ENCODE measurements around the gene ALK.

The ALK gene

DNA sequence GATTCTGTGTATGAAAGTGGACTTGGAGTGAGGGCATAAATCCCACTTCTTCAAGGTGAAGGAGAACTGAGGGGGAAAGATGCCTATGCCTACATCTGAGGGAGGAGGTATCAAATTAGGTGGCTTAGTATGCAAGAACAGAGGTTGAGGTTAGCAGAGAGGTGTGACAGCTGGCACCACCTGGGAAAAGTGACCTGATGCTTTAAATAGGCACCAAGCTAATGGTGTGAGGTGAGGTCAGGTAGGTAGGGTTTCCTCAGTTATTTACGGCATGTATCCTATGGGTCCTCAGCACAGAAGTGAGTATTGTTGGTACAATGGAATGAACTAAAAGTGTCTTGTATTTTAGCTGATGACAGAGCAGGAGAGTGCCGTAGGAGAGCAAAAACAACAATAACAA, 439.0 kb downstream of the ALK start:
- no peak for DNase-seq

DNA sequence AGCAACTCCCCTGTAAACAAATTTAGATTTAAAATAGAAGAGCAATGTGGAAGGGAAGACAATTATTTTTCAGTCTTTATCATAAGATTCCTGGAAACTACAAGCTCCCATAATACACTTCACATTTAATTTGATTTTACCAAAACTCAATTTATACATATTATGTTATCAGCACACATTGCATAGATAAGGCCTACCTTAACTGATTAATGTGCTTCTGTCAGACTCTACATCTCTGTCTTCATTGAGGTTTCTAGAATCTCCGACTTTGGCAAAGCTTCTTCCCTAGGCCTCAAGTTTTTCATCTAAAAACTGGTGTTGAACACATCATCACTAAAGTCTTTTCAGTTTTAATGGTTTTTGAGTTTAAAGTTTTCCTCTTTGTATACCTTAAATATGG, 440.1 kb downstream of the ALK start:
- DNase-seq: no peak

DNA sequence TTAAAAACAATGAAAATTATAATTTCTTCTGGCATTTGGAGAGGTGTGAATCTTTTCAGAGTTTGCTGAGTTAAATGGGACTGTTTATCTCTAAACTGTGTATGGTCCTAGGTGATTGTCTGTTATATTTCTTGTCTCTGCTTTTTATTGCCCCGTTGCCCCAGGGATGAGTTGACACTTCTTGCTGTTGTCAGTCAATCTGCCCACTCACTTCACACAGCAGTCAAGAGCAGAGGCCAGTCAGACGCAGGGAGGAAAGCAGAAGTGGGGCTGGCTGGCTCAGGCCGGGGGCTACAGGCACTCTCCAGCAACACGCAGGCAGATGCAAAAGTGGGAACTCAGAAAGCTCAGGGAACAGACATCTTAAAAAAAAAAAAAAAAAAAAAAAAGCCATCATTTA, 441.0 kb downstream of the ALK start:
- DNase-seq: no peak

DNA sequence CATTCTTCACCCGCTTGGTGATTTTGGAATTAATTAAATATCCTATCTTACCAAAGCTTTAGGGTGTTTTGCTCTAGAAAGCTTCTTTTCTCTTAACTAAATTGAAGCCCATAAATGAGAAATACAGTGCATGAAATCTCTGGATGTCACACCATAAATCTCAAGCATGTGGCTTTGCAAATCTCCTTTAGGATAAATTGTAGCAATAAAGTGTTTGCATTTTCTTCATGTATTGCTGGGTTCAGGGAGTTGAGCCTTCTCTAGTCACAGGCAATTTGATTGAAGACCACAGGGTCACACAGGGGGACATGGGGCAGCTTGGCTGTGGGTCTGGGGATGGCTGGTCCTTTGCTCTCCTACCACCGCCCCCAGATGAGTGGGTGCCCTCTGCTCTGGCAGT, 442.0 kb downstream of the ALK start:
- no peak for DNase-seq

DNA sequence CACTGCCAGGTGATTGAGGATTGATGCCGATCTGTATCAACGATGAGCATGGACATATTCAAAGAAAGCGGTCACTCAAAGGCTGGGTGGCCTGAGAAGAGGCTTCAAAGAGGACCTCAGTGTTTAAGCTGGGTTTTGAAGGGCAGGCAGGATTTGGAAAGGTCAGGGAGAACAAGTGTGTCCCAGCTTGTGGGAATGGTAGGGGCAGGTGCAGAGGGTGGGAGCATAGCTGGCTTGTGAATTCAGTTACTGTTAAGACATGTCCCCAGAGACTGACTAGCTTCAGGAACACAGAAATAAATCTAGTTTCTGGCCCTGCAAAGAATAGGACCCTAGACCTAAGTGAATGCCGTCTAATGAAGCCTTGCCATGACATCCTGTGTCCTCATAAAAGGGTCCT, 442.7 kb downstream of the ALK start:
- DNase-seq: no peak

DNA sequence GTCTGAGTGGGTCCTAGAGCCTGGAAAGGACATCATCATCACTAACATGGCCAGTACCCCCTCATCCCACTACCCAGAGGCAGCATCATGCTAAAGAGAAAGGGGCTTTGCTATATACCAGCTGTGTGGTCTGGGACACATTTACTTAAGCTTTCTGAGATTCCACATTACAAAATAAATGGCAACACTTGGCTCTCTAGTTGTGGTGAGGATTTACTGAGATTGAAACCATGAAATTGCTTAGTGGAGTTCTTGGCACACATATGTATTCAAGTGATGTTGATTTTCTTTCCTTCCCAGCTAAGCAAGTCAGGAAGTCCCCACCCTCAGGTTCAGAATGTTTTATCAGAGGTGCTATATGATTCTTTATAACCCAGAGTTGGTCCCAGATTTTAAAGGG, 444.2 kb downstream of the ALK start:
- DNase-seq: no peak

DNA sequence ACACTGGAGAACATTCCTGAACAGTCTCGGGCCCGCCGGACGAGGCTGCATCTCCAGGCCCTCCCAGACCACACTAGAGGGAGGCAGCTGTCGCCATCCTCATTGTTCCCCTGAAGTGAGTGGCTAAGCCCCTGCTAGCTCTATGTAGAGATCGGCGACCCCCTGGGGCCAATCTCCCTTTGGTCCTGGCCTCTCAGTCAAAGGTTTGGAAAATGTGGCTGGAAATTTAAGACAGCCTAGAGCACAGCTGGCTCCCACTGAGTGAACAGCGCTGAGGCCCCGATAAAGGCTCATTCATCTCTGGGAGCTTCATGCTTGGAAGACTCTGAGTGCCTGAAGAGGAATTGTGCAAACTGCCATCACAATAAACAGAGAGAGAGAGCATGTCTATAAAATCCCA, 445.9 kb downstream of the ALK start:
- DNase-seq: no peak

DNA sequence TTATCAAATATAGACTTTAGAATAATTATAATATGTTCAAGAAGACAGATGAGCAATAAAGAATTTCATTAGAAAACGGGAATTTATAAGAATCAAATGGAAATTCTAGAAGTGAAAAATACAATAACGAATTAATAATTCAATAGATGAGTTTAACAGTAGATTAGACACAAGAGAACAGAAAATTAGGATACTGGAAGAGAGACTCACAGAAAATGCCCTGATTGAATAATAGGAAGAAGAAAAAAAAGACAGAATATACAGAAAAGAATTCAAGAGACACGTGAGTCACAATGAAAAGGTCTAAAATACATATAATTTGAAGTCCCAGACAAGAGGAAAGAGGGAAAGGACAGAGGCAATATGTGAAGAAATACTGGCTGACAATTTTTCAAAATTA, 451.4 kb downstream of the ALK start:
- DNase-seq: no peak

DNA sequence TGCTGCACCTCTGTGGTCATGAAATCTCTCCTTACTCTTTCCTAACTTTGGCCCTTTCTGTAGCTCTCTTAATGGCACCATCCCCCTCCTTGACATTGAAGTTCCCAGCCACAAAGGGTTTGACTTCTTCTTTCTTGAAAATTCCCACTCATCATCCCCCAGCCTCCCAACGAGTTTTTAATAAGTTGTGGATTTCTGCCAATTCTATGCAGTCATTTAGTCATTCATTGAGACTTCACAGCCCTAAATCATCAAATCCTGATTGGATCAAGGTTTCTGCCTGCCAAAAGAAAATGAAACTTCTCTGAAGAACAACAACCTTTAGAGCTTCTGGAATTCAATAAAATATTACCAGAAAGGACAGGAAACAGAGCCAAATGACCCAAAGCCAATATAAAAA, 451.9 kb downstream of the ALK start:
- DNase-seq: no peak

DNA sequence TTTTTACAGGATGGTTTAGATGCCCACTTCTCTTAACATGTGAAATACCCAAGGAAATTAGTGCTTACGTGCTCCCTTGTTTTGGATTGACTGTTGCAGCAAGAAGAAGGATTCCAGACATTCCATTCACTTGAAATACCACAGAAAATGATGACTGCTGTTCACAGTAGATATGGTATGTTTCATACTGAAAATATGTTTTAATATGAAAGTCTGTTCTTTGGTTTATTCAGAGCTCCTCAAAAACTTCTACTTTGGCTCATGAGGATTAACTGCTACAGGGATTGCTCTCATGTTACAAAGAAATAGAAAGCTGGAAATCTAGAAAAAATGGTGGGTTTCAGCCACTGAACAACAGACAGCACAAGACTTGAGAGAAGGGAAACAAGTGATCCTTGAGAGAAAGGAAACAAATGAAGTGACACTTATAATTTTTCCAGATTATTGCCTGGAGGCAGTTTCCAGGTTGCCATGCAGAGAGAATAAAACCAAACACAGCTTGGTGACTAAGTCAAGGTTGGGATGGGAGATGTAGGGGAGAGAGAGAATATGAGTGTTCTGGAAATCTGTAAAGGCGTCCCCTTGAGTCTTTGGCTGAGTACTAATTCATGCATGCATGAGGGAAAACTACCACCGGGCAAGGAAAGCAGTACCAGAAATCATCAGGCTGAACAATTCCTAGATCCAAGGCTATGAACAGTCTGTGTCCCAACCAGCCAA, 458.0 kb downstream of the ALK start:
- no peak for DNase-seq

DNA sequence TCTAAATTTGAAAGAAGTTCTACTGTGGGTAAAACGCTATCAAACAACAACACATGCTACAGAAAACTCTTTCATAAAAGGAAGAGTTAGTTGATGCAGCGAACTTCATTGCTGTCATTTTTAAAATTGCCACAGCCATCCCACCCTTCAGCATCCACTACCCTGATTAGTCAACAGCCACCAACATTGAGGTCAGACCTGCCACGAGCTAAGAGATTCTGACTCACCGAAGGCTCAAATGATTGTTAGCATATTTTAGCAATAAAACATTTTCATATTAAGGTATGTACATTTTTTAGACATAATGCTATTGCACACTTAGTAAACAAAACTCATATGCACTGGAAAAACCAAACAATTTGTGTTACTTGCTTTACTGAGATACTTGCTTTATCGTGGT, 459.1 kb downstream of the ALK start:
- DNase-seq: no peak

DNA sequence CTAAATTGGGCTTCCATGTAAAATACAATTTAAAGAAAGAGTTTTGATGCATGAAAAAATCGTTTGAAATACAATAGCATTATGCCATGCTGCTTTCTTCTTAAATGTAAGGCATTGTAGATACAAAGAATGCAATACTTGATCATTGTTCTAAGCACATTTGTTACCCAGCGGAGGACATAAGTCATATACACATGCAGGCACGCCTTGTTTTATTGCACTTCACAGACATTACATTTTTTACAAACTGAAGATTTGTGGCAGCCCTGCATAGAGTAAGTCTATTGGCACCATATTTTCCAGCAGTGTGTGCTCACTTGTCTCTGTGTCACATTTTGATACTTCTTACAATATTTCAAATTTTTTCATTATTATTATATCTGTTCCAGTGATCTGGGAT, 461.2 kb downstream of the ALK start:
- DNase-seq: no peak

DNA sequence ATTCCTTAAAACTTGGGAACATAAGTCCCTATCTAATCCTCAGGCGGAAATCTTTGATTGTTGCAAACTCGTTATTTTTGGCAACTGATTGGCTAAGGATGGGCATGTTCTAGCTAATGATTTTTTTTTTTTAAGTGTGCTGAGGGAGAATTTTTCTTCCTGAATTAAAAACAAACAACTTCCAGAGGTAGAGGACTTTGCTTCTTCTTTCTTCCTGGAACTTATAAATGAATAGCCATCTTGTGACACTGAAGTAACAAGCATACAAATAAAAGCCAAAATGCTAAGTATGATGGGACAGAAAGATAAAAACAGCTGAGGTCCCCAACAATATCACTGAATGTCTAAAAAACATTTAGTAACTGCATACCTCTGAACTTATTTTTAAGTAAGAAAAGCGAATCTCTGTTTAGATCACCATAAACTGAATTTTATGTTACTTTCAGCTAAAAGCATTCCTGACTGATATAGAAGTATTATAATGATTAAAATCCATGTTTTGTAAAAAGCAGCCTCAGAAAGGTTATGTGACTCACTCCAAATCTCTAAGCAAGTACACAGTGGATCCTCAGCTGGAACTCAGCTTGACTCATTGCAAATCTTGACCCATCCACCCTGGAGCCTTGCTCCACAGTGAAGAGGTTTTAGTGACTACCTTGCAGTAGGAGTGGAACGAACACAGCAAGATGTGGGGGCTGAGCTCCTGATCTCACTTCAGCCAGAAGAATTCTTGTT, 461.8 kb downstream of the ALK start:
- DNase-seq: no peak

DNA sequence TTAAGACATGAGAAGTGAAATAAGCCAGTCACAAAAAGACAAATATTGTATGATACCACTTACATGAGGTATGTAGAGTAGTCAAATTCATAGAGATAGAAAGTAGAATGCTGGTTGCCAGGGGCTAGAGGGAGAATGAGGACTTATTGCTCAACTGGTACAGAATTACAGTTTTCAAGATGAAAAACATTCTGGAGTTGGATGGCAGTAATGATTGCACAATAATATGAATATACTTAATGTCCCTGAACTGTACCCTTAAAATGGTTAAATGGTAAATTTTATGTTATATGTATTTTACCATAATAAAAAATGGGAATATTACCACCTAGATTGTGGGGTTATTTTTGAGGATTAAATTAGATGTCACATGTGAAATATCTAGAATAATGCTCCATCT, 465.0 kb downstream of the ALK start:
- no peak for DNase-seq

DNA sequence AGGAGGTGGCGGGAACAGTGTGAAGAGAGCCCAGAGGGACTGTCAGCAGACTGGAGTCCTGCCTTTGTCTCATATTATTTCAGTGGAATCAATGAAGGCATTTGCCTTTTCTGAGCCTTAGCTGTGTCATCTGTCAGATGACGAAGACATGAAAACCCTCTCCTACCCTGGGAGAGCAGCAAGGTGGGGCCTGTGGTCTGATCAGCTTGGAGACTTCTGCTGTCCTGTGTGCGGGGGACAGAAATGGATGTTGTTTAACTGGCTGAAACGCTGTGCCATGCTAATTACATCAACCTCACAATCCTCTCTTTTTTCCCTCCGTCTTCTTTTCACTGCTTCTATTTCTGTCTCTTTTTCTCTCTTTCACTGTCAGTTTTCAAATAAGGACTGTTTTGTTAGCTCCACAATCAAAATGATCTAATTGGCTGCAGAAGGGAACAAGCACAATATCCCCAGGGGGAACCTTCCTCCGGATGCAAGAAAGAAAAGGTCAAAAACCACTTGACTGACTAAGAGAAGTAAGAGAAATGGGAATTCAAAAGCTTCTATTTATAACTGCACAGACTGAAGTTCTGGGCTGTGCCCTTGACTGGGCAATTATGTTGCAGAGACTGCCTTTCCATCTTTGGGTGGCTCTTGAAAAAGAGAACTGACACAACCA, 466.1 kb downstream of the ALK start:
- DNase-seq: no peak

DNA sequence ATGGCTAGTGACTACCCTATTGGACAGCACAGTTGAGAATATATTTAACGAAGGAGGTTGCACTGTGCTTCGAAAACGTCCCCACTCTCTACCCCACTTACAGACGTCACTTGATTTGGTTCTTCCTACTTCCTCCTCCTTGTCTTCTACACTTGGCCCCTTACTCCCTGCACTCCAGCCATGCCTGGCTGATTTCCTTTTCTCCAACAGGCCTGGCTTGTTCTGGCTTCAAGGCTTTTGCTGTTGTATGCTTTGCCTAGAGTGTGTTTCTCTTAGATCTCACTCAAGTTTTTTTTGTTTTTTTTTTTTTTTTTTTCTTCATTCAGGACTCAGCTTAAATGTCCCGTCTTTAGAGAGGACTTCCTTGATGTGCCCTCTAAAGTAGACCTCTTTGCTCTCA, 469.4 kb downstream of the ALK start:
- no peak for DNase-seq

DNA sequence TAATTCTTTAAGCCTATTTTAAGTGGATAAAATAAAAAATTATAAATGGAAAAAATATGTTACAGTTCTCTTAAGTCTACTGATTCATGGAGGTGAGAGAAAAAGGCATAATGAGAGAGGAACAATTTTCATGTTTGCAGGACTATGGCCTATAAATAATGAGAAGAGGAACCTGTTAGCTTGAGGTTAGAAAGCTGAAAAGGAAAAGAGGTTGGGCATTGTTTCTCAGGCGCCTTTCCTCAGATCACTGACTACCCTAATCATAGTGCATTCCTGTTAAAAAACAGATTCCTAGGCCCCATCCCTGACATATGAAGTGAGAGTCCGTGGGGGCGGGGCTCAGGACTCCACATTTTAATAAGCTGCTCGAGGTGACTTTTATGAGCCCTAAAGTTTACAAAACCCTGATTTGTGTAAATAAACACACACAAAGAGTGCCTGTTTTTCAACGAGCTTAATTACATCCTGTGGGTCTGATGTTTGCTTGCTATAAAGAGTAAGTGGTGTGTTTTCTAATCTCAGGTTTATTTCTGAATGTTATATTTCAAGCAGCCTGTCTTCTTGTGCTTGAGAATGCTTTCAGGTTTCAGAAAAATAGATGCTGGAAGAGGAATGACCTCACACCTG, 470.7 kb downstream of the ALK start:
- DNase-seq: no peak

DNA sequence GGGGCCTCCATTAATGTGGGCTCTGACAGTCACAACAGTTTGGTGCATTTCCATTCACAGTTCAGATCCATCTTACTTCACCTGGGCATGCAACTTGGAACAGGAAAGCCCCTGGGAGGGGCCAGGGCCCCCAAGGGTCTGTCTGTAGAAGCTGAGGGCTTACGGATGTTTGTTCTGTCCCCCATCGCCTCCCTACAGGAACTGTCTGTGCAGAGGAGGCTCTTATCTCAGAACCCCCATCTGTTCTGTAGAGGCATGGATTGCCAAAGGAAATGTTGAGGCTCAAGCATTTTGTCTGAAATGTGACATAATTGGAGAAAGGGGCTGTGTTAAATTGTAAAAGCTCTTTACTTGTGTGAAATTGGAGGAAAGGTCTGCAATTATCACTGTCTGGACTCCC, 471.9 kb downstream of the ALK start:
- DNase-seq: no peak

DNA sequence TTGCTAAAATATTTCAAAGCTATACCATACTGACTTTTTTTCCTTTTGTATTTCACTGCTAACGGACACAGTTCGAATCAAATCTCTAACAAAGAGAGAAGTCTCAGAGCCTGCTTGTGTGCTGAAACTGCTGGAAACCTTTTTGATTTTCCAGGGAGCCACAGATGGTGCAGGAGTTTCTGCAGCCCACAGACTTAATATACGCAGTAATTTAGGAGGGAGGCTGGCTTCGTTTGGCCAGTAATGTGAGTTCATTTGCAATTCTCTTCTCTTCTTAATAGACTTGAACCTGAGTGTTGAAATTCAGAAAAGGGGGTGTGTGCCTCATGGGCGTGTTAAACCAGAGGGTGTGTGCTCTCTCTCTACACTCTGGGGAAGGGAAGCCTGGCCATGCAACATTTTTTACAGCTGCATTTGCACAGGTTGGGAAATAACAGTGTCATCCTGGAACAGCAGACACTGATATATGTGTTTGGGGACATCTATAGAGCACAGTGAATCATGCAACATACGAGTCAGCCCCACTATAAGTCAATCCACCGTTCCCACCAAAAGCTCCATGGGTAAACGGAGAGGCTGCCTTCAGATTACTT, 473.2 kb downstream of the ALK start:
- no peak for DNase-seq

DNA sequence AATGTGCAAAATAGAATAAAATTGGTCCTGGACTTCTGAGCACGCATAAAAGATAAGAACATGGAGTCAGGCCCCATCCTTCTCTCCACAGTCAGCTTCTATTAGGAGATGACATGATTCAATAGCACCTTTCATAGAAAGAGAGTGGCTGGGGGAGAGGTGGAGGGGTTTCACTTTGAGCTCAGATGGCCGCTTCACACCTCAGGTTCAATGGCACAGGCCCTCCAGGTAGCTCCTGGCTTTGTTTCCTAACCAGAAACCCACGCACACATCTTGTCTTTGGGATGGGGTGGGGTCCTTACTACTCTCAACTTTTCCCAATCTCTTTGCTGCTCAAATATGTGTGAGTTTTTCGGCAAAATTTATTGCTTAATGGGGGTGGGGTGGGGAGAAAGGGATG, 473.9 kb downstream of the ALK start:
- DNase-seq: no peak

DNA sequence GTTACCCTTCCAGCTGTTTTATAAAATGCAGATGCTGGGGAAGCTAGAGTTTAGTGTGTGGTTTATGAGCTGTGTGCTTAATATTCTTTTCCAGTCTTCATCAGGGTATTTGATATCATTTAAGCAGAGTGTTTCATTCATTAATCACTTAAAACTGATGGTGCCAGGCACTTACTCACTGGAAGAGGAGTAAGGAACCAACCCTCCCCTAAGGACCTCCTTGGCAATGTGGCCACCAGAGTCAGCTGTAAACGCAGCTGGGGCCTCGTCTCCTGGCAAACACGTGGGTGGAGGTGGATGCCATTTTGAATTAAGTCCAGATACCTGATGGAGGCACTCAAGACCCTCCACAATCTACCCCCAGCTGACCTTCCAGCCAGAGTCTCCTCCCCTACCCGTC, 474.5 kb downstream of the ALK start:
- no peak for DNase-seq

DNA sequence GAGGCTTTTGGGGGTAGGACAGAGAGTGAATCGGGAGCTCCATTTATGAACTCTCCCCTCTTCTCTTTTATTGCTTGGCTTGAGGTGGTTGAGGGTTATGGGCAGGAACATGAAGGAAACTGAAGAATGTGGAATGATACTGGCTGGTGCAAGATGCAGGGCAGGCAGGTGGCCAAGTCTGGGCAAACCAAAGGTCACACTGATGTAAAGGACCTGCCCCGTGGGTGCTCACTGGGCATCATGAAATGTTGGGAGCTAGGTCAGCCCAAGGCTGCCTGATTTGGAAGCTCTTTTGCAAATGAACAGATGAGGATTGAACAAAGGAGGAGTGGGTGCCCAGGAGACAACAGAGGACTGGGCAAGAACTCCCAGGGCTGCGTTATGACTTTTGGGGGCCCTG, 477.2 kb downstream of the ALK start:
- DNase-seq: no peak

DNA sequence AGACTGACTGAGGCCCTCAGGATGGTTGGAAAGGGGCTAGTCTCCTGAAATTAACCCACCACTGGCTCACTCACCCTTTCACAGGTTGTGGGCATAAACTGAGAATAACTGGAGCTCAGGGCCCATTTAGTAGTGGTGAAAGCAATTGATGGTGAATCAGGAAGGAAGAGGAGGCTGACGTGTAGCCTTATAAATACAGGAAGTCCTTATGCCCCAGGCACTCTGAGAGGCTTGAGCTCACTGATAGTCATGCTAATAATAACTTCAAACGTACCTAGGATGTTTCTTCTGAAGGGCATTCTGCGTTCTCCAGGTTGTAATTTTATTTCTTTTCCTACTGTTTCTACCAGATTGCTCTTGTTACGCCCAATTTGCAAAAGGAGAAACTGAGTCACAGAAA, 477.8 kb downstream of the ALK start:
- DNase-seq: no peak

DNA sequence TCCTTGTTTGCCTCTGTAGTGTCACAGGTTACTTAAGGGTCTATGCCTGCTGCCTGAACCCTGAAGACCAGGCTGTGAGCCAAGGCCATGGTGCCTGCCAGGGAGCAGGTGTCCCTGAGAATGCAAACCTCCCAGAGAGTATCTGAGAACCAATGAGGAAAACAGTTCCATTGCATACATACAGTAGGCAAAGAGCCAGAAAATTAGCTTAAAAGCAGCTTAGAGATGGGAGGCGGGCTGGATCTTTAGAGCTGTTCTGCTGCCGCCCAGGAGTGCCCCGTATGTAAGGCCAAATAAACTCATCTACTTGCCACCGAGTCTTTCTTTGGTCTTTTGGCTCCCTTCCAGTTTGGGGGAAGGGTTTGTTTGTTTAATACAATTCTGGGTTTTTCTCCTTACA, 478.2 kb downstream of the ALK start:
- no peak for DNase-seq
